ENCODE measurements around the gene SLC35E1. TPM values are rescaled to one million over a fixed set of nuclear protein-coding genes. Genes with fewer than 3 reads are reported as not detected.

The SLC35E1 gene
- total RNA-seq, 2 donors from 2014 or later: 42.0 to 69.1 TPM

DNA sequence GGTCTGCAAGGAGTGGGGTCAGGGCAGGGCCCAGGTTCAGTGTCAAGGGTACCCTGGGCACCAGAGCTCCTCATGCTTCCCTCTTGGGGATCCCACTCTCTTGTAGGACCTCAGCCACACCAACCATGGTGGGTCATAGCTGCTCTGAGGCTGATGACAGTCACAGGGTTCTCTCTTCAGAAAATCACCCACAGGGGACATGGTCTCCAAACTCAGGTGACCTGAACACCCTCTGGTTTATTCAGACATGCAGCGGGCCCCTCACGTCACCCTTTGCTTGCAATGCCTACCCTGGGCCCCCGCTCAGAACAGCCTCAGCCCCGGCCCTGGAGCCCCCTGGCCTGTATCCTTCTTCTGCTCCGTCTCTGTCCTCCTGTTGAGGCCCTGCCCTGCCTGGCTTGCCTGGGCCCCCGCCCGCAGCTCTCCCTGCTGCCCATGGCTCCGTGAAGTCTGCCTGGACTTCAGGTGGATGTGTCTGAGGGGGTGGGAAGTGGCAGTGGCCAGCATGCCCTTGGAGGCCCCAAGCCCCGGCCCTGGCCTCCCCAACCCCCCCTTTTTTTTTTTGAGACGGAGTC is 50.4 kb downstream of the SLC35E1 start:
- no peak for DNase-seq (ENCODE audit: low spot score)
- Histone ChIP-seq H3K4me3 (no peak overlapping the region), H3K27ac (no peak overlapping the region), H3K27me3 (replicated peaks; ENCODE audit: insufficient read depth) (no peaks in the 10 kb centered on the region), H3K36me3 (peaks cover 16 to 73% of the 10 kb centered on the region in 2 donors), H3K9me3 (no peaks in the 10 kb centered on the region), H3K4me1 (replicated peaks) (no peaks in the 10 kb centered on the region)
- WGBS: 90% methylated on average over 10 of the region's 10 CpGs
- intact Hi-C loops (cut with DNase I): no loop called here
- TF ChIP-seq, protein P1, sequence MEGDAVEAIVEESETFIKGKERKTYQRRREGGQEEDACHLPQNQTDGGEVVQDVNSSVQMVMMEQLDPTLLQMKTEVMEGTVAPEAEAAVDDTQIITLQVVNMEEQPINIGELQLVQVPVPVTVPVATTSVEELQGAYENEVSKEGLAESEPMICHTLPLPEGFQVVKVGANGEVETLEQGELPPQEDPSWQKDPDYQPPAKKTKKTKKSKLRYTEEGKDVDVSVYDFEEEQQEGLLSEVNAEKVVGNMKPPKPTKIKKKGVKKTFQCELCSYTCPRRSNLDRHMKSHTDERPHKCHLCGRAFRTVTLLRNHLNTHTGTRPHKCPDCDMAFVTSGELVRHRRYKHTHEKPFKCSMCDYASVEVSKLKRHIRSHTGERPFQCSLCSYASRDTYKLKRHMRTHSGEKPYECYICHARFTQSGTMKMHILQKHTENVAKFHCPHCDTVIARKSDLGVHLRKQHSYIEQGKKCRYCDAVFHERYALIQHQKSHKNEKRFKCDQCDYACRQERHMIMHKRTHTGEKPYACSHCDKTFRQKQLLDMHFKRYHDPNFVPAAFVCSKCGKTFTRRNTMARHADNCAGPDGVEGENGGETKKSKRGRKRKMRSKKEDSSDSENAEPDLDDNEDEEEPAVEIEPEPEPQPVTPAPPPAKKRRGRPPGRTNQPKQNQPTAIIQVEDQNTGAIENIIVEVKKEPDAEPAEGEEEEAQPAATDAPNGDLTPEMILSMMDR (IDR thresholded peaks at IDR 0.05): no peak

DNA sequence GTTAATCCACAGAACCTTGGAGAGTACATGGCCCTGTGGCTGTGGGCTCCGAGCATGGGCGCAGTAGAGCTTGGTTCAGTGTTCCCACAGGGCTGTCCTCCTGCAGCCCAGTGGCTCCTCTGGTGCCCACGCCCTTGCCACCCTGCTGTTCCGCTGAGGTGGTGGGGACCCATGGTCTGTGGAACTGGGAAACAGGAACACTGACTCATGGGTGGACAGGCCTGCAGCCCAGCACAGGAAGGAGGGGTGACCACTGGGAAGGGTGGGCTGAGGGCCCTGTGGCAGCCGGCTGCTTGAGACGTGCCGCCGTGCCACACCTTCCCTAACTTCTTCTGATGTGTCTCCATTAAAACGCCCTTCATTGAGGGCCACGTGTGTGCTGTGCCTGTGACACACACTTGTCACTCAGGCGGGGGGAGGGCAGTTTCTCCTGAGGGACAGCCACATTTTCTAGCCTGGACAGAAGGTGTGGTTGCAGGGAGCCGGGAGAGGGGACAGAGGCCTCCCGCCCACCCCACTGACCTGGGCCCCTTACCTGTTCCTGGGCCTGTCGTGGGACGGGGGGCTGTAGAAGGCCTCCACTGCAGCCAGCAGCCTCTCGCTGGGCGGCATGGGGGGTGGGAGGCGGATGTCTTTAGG is 51.1 kb downstream of the SLC35E1 start:
- intact Hi-C loops (cut with DNase I): no loop called here
- no peak for DNase-seq (ENCODE audit: low spot score)
- H3K27me3 ChIP-seq (replicated peaks; ENCODE audit: insufficient read depth): no peaks in the 10 kb centered on the region
- H3K27ac ChIP-seq: no peak overlapping the region
- 82% methylated on average over 18 of the region's 18 CpGs for WGBS
- H3K4me3 ChIP-seq: no peak overlapping the region
- TF ChIP-seq POLR2AphosphoS5 (IDR thresholded peaks at IDR 0.05) (no peak), POLR2A (IDR thresholded peaks at IDR 0.05) (no peak)
- TF ChIP-seq, protein P1 (IDR thresholded peaks at IDR 0.05): no peak
- H3K4me1 ChIP-seq (replicated peaks): no peaks in the 10 kb centered on the region
- H3K36me3 ChIP-seq: peaks cover 16 to 66% of the 10 kb centered on the region in 2 donors
- no peaks in the 10 kb centered on the region for H3K9me3 ChIP-seq

DNA sequence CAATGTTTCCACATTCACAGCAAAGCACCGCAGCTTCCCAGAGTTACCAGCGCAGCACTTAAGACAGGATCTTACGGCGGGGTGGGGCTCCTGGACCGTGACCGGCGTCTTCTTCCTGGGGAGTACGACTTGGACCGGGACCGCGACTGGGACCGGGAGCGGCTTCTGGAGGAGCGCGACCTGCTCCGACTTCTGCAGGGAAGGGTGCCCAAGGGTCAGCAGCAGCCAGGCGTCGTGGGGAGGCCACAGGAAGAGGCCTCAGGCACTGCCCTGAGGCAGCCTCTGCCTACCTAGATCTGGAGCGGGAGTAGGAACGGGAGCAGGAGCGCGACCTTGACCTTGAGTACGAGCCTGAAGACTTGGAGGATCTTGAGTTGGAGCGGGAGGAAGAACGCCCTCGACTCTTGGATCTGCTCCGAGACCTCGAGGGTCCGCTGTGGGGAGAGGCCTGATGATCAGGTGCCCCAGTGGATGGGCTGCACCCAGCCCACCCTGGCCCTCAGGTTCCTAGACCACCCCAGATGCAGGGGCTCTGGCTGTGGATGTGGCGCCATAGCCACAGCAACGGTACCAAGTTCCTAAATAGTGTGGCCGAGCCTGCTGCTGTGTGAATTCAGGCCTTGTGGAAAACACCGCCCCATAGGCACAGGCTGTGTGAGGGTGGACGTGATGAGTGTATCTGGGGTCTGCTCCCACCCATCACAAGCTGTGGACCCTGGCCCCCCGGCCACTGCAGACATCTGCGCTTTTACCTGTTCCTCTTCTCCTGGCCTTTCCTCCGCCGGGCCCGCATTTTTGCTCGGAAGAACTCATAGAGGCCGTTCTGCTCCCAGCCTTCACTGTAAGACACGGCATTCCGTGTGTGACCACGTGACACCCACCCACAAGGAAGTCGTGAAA is 51.9 kb downstream of the SLC35E1 start:
- Histone ChIP-seq H3K4me3 (no peak overlapping the region), H3K36me3 (peaks cover 16 to 59% of the 10 kb centered on the region in 2 donors), H3K9me3 (no peaks in the 10 kb centered on the region), H3K4me1 (replicated peaks) (no peaks in the 10 kb centered on the region), H3K27me3 (replicated peaks; ENCODE audit: insufficient read depth) (no peaks in the 10 kb centered on the region), H3K27ac (no peak overlapping the region)
- 91% methylated on average over 45 of the region's 45 CpGs for WGBS
- TF ChIP-seq, protein P1 (IDR thresholded peaks at IDR 0.05): no peak
- no peak for TF ChIP-seq POLR2AphosphoS5 (IDR thresholded peaks at IDR 0.05)
- no peak for TF ChIP-seq POLR2A (IDR thresholded peaks at IDR 0.05)
- DNase-seq (ENCODE audit: low spot score): no peak
- intact Hi-C loops (cut with DNase I): no loop called here

DNA sequence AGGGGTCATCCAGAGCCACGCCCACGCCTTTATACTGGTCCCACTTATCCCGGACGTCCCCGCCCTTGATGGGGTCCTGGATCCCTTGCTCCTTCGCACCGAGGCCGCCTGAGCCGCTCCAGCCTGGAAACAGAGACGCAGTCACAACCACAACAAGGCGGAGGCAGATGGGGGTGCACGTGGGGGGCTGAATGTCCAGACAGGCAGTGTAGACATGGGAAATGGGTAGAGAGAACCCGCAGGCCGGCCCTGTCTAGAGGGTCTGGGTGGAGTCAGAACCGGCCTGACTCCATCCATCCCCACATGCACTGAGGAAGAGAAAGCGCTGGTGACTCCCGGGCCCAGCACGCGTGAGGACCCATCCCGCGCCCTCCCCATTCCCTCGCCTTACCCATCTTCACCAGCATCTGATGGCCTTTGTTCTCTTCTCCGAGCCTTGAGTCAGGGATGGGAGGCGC is 53.0 kb downstream of the SLC35E1 start:
- no peak overlapping the region for H3K27ac ChIP-seq
- H3K4me3 ChIP-seq: no peak overlapping the region
- WGBS: 89% methylated on average over 24 of the region's 24 CpGs
- no peaks in the 10 kb centered on the region for H3K27me3 ChIP-seq (replicated peaks; ENCODE audit: insufficient read depth)
- no peaks in the 10 kb centered on the region for H3K4me1 ChIP-seq (replicated peaks)
- DNase-seq (ENCODE audit: low spot score): no peak
- H3K36me3 ChIP-seq: peaks cover 16 to 52% of the 10 kb centered on the region in 2 donors
- intact Hi-C loops (cut with DNase I): no loop called here
- TF ChIP-seq POLR2A (IDR thresholded peaks at IDR 0.05) (no peak), POLR2AphosphoS5 (IDR thresholded peaks at IDR 0.05) (no peak)
- TF ChIP-seq, protein P1 (IDR thresholded peaks at IDR 0.05): no peak
- H3K9me3 ChIP-seq: no peaks in the 10 kb centered on the region
